ENCODE results near the gene GPATCH1. TPM values are rescaled to one million over a fixed set of nuclear protein-coding genes. Genes with fewer than 3 reads are reported as not detected.

Gene GPATCH1
- total and polyA plus RNA-seq, 2 of the 8 experiments (the other 6 are each of a cell fraction or from before 2014, with no cell fraction given): 4.3 to 8.2 TPM

DNA sequence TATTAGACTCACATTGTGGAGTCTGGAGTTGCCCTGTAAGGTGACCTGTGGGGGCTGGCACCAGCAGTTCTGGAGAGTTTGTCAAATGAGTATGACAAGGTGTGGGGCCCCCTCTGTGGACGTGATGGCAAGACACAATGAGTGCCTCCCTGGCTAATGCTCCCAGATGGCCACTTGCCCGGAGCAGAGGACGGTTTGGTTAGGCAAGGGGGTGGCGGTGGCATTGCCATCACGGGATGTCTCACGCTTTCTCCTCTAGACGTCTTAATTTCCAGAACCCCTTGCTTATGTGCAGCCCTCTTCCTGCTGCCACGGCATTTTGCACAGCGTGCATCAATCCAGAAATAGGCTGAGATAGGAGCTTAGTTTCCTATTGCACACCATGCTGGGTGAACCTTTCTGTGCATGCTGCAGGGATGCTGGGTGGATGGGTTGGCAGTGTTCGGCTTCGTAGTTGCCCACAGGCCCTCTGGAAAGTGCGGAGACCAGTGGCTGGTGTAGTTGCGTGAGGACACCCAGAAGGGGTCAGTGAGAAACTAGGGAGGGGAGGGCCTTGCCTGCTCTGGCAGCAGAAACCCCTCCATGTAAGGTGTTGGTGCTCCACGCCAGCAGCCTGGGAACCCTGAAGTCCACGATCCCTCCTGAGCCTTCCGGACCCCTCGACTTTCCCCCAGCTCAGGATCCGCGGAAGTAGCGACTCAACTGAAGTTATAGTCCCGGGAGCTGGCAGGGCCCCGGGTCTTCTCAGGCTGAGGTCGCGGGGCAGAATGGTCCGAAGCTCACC, 95.1 kb downstream of the GPATCH1 start:
- peak overlapping the region; percentile 69 for H4K5ac ChIP-seq (ENCODE audit: insufficient read length, low read depth, low read length)
- peaks cover 0 to 2% (median 1%) of the 10 kb centered on the region in 4 experiments; a peak in 3 of 7 replicates for H3K27me3 ChIP-seq (replicated peaks in 1 of 4; ENCODE audit: control insufficient read depth in 3 of 4, extremely low read depth in 1 of 4, insufficient read depth in 3 of 4, low read length in 3 of 4)
- FAIRE-seq (no peak), DNase-seq (ENCODE audit: low read depth in 1 of 2, low spot score in 2 of 2) (peak in 1 of 2 experiments; percentile 55)
- peaks cover 3% of the 10 kb centered on the region; the same call in 1 of the 2 replicates for H3K79me1 ChIP-seq (ENCODE audit: low read depth, low read length)
- peak overlapping the region; percentile 94; the same call in 1 of the 2 replicates for H4K8ac ChIP-seq (ENCODE audit: extremely low read depth, insufficient read depth, low read length)
- peaks cover 12% of the 10 kb centered on the region for H3K23me2 ChIP-seq (ENCODE audit: low read depth, low read length)
- H3K14ac ChIP-seq (ENCODE audit: insufficient read length): no peak overlapping the region
- peak overlapping the region; percentile 85 for H4K91ac ChIP-seq (replicated peaks; ENCODE audit: insufficient read length, low read length)
- CTCF ChIA-PET (ENCODE audit: partially characterized antibody): interaction anchor here (0.8 to 4.9 kb wide), 16 partner anchors 9 to 231 kb away, joined by 3 to 19 read pairs (median 5); no protein-coding TSS in a partner anchor
- H3K4me2 ChIP-seq (ENCODE audit: insufficient read depth in 1 of 2, low read depth in 2 of 2, low read length in 2 of 2): peak overlapping the region; percentile 66 to 95
- H3K4ac ChIP-seq (replicated peaks; ENCODE audit: insufficient read length, low read depth, low read length): peak overlapping the region; percentile 96
- H3K9me3 ChIP-seq (ENCODE audit: insufficient read depth in 2 of 2, low read depth in 1 of 2, low read length in 1 of 2): no peaks in the 10 kb centered on the region
- POLR2A ChIA-PET (ENCODE audit: partially characterized antibody): interaction anchor here (0.5 to 2.8 kb wide), 17 partner anchors 8 to 1827 kb away, joined by 3 to 15 read pairs (median 3); partner anchors contain the start of genes CEBPA and CEBPG
- no peak overlapping the region for H2BK15ac ChIP-seq (ENCODE audit: low read length)
- peak overlapping the region; percentile 88 for H2BK5ac ChIP-seq (ENCODE audit: low read depth, low read length)
- peak overlapping the region; percentile 70; the same call in 1 of the 2 replicates for H2AFZ ChIP-seq (ENCODE audit: low read length)
- H3K4me3 ChIP-seq (ENCODE audit: extremely low read depth in 1 of 4, insufficient read depth in 2 of 4, low read depth in 3 of 4, low read length in 4 of 4): peak overlapping the region; percentile 73 to 91 (median 90)
- peaks cover 0 to 3% (median under 1%) of the 10 kb centered on the region in 4 experiments; a peak in 3 of 7 replicates for H3K4me1 ChIP-seq (replicated peaks in 1 of 4; ENCODE audit: control insufficient read depth in 3 of 4, insufficient read depth in 4 of 4, low read length in 3 of 4)
- H3K79me2 ChIP-seq (ENCODE audit: control insufficient read depth in 1 of 2, insufficient read depth in 2 of 2, low read length in 2 of 2): 0 out of 4 replicates have a peak, but pooled peaks cover 0 to 3% of the 10 kb centered on the region in 2 experiments
- no peak overlapping the region for H2AK5ac ChIP-seq (ENCODE audit: low read depth, low read length)
- peak overlapping the region; percentile 82 for H3K56ac ChIP-seq (replicated peaks; ENCODE audit: insufficient read length, low read depth, low read length)
- H4K20me1 ChIP-seq (replicated peaks in 1 of 2; ENCODE audit: control insufficient read depth in 1 of 2, insufficient read depth in 2 of 2, low read length in 2 of 2): peaks cover 0 to 5% of the 10 kb centered on the region in 2 experiments
- peak overlapping the region; percentile 78 for H3K27ac ChIP-seq (ENCODE audit: low read depth, low read length)
- 28% methylated on average over 25 of the region's 25 CpGs; no CpG with 5 or more reads in 1 of the 2 experiments for WGBS, 2 experiments (ENCODE audit: extremely low coverage in 1 of 2, insufficient coverage in 1 of 2, insufficient read length in 1 of 2, insufficient replicate concordance in 2 of 2, low coverage in 1 of 2, low lambda C conversion rate in 2 of 2, missing lambda C conversion rate in 1 of 2)
- no peak overlapping the region for H2BK120ac ChIP-seq (replicated peaks; ENCODE audit: low read depth, low read length)
- no peak overlapping the region for H3K23ac ChIP-seq (ENCODE audit: insufficient read length)
- H2BK12ac ChIP-seq (ENCODE audit: low read depth, low read length): no peak overlapping the region
- 0 out of 2 replicates have a peak overlapping the region, but pooled peaks have one; percentile 40 for H3K18ac ChIP-seq (ENCODE audit: extremely low read depth, low read length)
- no peak overlapping the region for H2BK20ac ChIP-seq (ENCODE audit: low read length)
- H3K9ac ChIP-seq (replicated peaks in 1 of 4; ENCODE audit: extremely low read depth in 1 of 4, low read depth in 3 of 4, low read length in 3 of 4): peak overlapping the region; percentile 69 to 83 (median 78); a peak in 6 of 7 replicates
- H3K36me3 ChIP-seq (ENCODE audit: control insufficient read depth in 2 of 4, insufficient read depth in 4 of 4, low read length in 3 of 4): no peaks in the 10 kb centered on the region
- TF ChIP-seq NANOG (IDR thresholded peaks at IDR 0.05; ENCODE audit: insufficient read depth, low read depth, low read length, poor library complexity, severe bottlenecking) (no peak), KDM4A (IDR thresholded peaks at IDR 0.05; ENCODE audit: low read depth, low read length, severe bottlenecking) (peak; percentile 38), BCL11A (IDR thresholded peaks at IDR 0.05; ENCODE audit: low read depth in 2 of 2, low read length in 2 of 2) (no peak), SAP30 (IDR thresholded peaks at IDR 0.05; ENCODE audit: insufficient read depth, insufficient replicate concordance, low read length) (peak; percentile 11), BACH1 (IDR thresholded peaks at IDR 0.05; ENCODE audit: low read length) (no peak), CREB1 (IDR thresholded peaks at IDR 0.05) (no peak), KDM1A (IDR thresholded peaks at IDR 0.05; ENCODE audit: borderline replicate concordance, low read length) (no peak), CHD1 (IDR thresholded peaks at IDR 0.05; ENCODE audit: low read depth, low read length) (no peak), POLR2AphosphoS5 (IDR thresholded peaks at IDR 0.05; ENCODE audit: low read depth, low read length) (no peak)
- TF ChIP-seq, protein P1, sequence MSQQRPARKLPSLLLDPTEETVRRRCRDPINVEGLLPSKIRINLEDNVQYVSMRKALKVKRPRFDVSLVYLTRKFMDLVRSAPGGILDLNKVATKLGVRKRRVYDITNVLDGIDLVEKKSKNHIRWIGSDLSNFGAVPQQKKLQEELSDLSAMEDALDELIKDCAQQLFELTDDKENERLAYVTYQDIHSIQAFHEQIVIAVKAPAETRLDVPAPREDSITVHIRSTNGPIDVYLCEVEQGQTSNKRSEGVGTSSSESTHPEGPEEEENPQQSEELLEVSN (IDR thresholded peaks at IDR 0.05): no peak
